CD4-positive, alpha-beta T cell treated with Interleukin-12 subunit alpha and Interleukin-12 subunit beta, for 1 hour (primary cell): Measurements from ENCODE around the gene OR2B2.
A peak's percentile ranks its signal among the peaks of the same experiment; 100 is the strongest.

Experiments
- DNase-seq: peaks from one replicate; pipeline ENCODE4 v3.0.0-alpha.2; 2020

The OR2B2 gene

DNA sequence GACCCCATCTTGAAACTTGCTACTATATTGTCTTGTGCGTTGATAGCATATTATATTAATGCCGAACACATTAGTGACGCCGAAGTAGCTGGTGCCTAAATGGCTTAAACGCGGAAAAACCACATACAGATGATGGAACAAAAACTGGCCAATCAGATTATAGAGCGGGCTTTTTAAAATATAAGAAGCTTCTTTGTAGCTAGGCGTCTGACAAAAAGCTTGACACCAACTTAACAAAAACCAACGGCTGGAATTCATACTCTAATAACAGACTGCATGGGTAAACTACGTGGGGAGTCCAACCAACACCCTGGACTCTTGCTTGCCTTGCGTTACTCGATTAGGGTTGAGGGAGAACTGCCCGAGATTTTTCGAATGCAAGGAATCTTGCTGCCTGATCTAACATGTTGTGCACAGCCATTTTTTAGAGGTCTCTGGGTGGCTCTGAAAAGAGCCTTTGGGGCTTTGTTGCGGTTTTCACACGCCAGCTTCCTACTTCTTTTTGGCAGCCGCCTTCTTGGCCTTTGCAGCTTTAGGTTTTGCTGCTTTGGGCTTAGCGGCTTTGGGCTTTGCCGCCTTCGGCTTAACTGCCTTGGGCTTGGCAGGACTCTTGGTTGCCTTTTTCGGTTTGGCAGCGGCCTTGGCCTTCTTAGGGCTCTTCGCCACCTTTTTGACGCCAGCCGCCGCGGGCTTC is 45.7 kb downstream of the OR2B2 start:
- DNase-seq, result peak; percentile 86

GRCh38 chr6:27865850-27866356 is 46.3 kb downstream of the OR2B2 start:
- no peak for DNase-seq

DNA sequence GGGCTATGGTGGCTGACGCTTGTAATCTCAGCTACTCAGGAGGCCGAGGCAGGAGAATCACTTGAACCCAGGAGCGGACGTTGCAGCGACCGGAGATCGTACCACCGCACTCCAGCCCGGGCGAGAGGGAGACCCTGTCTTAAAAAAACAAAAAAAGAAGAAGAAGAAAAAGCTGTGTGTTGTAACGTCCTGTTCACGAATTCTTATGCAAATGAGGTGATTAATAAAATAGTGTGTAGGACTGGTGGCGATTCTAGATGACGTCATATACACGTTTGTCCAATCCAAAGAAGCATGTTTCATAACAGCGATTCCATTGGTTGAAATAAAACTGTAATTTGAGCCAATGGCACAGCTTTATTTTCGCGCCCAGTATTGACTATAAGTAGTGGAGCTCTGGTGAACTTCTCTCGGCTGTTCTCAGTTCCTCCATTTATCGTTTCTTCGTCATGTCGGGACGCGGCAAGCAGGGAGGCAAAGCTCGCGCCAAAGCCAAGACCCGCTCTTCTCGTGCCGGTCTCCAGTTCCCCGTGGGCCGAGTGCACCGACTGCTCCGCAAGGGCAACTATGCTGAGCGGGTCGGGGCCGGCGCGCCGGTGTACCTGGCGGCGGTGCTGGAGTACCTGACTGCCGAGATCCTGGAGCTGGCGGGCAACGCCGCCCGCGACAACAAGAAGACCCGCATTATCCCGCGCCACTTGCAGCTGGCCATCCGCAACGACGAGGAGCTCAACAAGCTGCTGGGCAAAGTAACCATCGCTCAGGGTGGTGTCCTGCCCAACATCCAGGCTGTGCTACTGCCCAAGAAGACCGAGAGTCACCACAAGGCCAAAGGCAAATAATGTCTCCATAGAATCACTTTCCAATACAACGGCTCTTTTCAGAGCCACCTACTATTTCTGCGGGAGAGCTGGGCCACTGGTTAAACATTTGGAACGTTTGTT is 47.0 kb downstream of the OR2B2 start:
- peak; percentile 95 for DNase-seq

GRCh38 chr6:27863962-27864905 is 48.0 kb downstream of the OR2B2 start:
- DNase-seq, result peak; percentile 32

GRCh38 chr6:27862396-27863066 is 49.7 kb downstream of the OR2B2 start:
- no peak for DNase-seq

- no peak for DNase-seq
Observed at GRCh38 chr6:27861861-27862260, 50.3 kb downstream of the OR2B2 start.

GRCh38 chr6:27861276-27861840 is 50.8 kb downstream of the OR2B2 start:
- no peak for DNase-seq
